HCEC 1CT (cell line): ENCODE measurements around the gene FASTKD1.
"Not testable (repeated sequence)": the region's sequence is repeated elsewhere in the genome, so short reads cannot be mapped to it uniquely, and the experiment has no call there.

ENCODE experiments used
- DNase-seq: peaks from one replicate; pipeline ENCODE4 v3.0.0-alpha.2; 2017

The FASTKD1 gene, protein sequence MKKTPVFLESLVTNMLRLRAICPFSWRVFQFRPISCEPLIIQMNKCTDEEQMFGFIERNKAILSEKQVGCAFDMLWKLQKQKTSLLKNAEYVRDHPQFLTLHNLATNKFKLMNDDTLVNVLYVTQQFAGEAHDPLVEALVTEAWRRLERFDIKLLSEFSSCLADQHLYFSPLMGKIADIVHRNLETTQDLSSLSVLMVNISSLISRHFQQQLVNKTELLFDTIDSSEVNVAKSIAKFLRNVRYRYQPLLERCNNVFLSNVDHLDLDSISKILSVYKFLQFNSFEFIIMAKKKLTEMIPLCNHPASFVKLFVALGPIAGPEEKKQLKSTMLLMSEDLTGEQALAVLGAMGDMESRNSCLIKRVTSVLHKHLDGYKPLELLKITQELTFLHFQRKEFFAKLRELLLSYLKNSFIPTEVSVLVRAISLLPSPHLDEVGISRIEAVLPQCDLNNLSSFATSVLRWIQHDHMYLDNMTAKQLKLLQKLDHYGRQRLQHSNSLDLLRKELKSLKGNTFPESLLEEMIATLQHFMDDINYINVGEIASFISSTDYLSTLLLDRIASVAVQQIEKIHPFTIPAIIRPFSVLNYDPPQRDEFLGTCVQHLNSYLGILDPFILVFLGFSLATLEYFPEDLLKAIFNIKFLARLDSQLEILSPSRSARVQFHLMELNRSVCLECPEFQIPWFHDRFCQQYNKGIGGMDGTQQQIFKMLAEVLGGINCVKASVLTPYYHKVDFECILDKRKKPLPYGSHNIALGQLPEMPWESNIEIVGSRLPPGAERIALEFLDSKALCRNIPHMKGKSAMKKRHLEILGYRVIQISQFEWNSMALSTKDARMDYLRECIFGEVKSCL

DNA sequence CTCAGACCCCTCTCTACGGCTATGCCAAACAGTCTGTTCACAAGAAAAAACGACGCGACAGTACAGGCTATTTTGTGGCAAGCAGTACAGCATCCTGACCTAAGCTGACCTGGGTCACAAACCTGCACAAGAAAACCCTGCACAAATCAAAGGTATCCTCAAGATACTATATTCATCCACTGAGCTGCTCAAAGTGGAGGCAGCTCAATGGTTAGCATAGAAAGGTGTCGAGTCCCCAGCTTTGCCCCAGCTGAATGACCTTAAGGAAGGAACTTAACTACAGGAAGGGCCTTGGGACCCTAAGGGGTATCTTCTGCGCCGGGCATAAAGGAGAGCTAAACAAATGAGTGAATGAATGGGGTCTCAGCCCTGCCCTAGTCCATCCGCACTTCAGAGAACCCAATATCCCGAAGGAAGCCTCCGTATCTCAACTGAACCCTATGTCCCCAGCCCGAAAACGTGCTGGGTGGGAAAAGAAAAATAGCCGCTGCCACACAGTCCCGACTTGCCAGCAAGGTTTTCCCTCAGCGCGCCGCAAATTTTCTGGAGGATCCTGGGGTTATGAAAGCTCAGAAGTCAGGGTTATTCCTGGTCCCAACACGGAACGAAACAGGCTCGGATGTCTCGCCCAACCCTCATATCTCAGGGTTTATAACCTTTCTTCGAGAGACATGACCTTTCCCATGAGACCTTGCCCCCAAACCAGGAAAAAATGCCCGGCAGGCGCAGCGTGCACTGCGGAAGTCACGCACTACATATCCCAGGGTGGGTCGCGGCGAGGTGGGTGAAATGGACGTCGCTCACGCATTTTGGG lies at the start of gene FASTKD1:
TSS of gene FASTKD1 (minus strand) at position 706 of the 814 bp plus-strand sequence. CDS start 1,836 bp downstream, outside the sequence.
- peak; percentile 90 for DNase-seq

DNA sequence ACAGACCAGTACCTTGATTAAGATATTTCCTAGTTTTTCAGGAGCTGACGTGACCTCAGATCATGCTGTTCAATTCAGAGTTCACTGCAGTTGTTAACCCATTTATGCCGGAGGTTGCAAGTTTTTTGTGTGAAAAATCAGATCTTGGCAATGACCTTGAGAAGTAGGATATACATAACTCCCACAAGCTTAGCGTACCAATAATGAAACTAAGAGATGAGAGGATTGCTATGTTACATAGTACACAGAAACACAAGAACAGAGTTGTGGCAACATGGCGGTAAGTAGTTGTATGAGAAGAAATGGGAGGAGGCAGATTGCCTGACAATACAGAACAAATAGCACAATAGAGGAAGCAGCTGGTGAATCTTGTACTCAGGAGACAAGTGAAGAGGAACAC lies 49.6 kb upstream of the FASTKD1 start:
- DNase-seq = no peak

DNA sequence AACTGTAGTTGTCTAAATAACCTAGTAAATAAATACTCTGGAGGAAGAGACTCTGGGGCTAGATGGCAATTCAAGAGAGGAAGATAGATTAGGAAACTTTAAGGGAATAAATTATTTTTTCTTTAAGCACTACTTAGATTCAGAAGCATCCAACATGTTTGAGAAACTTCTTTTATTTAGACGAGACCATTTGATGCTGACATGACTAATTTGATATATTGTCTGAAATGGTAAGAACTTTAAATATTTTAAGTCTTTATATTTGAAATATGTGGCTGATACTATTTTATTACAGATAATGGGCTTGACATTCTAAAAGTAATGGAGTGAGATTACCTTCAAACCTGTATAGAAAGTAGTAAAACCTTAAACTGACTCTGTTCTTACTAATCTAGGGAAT lies 46.8 kb upstream of the FASTKD1 start:
- DNase-seq = no peak

DNA sequence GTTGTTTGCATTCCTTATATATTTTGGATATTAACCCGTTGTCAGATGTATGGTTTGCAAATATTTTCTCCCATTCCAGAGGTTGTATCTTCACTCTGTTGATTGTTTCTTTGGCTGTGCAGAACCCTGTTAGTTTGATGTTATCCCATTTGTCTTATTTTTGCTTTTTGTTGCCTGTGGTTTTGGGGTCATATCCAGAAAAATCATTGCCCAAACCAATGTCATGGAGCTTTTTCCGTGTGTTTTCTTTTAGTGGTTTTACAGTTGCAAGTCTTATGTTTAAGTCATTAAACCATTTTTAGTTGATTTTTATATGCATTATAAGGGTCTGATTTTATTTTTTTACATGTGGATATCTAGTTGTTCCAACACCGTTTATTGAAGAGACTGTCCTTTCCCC lies 46.3 kb upstream of the FASTKD1 start:
- DNase-seq = no peak

DNA sequence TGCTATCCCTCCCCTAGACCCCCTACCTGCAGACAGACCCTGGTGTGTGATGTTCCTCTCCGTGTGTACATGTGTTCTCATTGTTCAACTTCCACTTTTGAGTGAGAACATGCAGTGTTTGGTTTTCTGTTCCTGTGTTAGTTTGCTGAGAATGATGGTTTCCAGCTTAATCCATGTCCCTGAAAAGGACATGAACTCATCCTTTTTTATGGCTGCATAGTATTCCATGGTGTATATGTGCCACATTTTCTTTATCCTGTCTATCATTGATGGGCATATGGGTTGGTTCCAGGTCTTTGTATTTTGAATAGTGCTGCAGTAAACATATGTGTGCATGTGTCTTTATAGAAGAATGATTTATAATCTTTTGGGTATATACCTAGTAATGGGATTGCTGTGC lies 42.3 kb upstream of the FASTKD1 start:
- not testable (repeated sequence) for DNase-seq

DNA sequence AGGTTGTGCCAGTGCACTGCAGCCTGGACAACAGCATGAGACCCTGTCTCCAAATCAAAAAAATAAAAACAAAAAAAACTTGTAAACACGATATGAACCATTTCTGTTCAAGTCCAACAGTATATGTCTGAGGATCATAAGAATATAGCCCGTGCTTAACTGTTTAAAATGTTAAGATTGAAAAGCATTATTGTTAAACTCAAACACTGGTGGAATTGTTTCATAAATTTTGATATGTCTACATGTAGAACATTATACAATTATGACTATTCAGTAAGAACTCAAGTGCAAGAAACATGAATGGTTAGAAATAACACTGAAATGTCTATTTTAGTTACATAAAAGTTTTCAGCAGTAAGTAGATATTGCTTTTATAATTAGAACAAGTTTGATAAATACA lies 40.2 kb upstream of the FASTKD1 start:
- DNase-seq = no peak

DNA sequence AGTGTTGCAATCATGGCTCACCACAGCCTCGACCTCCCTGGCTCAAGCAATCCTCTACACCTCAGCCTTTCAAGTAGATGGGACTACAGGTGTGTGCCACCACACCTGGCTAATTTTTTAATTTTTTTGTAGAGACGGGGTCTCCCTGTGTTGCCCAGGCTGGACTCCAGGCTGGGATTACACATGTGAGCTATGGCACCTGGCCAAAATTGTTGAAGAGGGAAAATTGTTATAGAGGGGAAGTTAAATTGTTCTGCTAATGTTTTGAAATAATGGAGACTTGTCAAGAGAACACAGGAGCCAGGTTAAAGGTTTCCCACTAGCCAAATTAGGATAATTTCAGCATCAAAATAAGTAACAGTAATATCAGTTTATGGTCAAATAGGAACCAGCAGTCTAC lies 35.6 kb upstream of the FASTKD1 start:
- DNase-seq = no peak

DNA sequence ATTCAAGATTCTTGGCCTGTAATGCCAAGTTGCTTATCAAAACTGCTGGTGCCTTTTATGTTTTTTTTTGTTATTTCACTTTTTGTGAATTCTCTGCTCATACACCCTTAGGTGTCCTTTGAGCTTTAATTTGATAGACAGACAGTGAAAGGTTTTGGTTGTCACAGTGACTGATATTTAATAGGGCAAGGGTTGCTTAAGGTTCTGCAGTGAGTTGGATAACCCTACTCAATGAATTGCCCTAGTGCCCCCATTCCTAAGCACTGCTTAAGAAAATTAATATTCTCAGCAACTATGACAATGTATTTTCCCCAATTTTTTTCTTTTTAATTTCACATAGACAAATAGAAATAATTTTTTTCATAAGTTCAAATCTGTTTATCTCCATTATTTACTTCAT lies 25.9 kb upstream of the FASTKD1 start:
- DNase-seq = no peak

DNA sequence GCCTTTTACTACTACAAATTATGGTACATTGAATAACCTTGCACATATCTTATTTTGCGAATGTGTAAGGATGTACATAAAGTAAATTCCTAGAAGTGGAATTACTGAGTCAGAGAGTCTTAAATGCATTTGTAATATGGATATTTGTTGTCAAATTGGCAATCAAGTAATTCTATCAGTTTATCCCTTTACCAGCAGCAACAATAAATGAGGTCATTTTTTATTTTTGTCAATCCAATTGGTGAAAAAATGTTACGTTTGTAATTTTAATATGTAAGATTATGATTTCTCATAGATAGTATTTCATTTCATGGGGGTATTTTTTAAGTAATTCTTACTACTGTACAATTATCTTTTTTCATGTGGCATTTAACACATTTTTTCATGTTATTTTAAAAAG lies 25.3 kb upstream of the FASTKD1 start:
- DNase-seq = no peak

DNA sequence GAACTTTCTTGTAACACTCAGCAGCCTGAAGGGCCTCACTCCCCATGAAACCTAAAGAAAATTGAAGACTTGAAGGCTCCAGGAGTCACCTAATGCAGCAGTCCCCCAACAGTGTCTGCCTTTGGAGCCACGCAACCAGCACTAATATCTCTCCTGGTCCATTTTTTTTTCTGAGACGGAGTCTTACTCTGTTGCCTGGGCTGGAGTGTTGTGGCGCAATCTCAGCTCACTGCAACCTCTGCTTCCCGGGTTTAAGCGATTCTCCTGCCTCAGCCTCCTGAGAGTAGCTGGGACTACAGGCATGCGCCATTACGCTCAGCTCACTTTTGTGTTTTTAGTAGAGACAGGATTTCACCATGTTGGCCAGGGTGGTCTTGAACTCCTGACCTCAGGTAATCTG lies 22.9 kb upstream of the FASTKD1 start:
- not testable (repeated sequence) for DNase-seq

DNA sequence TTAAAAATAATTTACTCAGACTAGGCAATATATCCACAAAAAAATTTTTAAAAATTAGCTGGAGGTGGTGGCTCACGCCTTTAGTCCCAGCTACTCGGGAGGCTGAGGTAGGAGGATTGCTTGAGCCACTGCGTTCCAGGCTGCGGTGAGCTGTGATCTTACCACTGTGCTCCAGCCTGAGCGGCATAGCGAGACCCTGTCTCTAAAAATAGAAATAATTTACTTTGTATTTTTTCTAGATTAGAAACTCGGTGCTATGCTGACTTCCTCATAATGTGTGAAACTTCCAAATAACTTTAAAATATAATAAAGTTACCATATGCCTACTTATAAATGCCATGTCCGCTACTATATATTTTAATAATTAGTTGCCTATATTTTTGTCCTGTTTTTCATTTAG lies 17.1 kb upstream of the FASTKD1 start:
- no peak for DNase-seq

DNA sequence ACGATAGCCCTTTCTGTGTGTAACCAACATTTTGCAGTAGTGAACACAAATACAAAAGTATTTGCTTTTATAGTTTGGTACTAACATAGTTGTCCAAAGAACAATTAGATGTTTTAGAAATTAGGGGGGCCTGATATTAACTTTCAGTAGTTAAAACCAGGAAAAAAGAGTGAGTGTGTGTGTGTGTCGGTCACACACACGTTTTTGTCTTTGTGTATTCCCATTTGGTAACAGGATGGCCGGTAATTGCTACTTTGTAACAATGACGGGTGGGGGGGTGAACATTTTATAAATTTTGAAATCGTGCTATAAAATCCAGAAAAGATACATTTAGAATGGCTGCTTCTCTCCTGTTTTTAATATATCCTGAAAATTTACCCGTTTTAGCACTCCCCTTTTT lies 12.0 kb upstream of the FASTKD1 start:
- no peak for DNase-seq

DNA sequence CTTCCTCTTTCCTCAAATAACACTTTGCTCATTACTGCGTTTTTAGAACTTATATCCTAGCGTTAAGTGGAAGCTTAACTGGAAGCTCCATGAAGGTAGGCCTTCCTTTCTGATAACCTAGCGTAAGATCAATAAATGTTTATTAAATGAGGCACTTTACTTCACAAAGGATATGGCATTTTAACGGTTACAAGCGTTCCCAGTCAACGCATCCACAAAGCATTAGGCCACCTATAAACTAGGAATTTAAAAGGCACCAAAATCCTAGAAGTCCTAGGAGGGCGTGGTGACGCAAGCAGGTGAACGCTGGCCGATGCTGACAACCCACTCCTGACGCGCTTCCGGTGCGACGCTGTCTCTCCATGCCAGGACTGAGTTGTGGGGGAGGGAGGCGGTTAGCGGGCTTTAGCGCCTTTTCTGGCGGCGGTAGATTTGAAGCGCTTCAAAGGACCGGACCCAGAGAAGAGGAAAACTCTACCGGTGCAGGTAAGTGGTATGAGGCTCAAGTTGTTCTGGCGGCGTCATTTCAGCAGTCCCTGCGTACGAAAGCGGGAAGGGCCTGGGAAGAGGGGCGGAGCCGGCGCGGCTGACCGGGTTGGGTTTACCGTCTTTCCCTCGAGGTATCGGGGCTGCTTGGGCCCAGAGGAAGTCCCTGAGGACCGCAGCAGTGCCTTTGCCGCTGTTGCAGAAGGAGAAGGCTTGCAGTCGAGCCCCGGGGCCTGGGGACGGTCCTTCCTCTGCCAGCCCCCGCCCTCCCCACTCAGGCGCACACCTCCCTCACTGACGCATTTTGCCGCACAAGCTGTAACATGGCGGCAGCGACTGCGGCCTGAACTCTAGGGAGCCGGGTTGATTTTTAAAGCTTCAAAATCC lies 10.6 kb upstream of the FASTKD1 start, which contains the start of gene PPIG:
TSS of gene PPIG (plus strand) at position 347 of the 873 bp plus-strand sequence. CDS start 19,691 bp downstream, outside the sequence.
- DNase-seq = peak; percentile 92

DNA sequence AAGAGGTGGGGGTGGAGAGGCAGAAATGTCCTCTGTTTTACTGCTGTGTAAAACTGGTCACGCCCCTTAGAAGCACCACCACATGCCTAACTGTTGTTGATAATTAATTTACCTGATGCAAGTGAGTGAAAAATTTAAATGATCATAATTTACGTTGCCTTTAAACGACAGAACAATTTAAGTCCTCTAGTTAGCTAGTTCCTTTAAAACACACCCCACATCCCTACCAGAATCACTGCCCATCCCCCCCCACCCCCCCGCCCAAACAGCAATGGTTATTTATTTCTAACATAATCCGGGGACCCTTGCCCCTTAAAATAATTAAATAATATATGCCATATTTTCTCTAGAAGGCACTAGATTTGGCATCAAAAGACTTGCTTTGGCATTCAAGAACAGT lies 9.9 kb upstream of the FASTKD1 start:
- no peak for DNase-seq

DNA sequence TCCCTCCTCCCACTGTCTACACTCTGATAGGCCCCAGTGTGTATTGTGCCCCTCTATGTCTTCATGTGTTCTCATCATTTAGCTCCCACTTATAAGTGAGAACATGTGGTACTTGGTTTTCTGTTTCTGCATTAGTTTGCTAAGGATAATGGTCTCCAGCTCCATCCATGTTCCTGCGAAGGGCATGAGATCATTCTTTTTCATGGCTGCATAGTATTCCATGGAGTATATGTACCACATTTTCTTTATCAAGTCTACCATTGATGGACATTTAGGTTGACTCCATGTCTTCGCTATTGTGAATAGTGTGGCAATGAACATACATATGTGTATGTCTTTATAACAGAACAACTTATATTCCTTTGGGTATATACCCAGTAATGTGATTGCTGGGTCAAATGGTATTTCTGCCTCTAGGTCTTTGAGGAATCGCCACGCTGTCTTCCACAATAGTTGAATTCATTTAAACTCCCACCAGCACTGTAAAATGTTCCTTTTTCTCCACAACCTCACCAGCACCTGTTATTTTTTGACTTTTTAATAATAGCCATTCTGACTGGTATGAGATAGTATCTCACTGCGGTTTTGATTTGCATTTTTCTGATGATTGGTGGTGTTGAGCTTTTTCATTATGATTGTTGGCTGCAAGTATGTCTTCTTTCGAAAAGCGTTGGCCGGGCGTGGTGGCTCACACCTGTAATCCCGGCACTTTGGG lies 9.0 kb upstream of the FASTKD1 start:
- DNase-seq = not testable (repeated sequence)

DNA sequence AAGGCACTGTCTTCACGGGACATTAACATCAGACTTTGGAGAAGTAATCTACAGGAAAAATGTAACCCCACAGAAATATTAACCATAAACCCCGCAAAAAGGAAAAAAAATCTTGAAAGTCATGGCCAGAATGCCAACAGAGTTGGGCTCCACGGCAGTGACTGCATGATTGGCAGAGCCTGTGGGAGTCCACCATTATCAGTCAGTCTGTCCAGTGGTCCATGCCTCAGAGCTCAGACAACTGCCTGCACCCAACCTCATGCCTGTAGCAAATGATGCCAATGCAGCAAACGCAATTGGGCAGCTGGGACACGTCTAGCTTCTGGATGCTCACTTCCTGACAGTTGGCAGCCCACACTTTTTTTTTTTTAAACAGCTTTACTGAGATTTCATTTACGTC lies 5.4 kb upstream of the FASTKD1 start:
- DNase-seq = no peak

DNA sequence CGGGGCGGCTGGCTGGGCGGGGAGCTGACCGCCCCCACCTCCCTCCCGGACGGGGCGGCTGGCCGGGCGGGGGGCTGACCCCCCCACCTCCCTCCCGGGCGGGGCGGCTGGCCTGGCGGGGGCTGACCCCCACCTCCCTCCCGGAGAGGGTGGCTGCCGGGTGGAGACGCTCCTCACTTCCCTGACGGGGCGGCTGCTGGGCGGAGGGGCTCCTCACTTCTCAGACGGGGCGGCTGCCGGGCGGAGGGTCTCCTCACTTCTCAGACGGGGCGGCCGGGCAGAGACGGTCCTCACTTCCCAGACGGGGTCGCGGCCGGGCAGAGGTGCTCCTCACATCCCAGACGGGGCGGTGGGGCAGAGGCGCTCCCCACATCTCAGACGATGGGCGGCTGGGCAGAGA lies 1.6 kb upstream of the FASTKD1 start:
- not testable (repeated sequence) for DNase-seq

DNA sequence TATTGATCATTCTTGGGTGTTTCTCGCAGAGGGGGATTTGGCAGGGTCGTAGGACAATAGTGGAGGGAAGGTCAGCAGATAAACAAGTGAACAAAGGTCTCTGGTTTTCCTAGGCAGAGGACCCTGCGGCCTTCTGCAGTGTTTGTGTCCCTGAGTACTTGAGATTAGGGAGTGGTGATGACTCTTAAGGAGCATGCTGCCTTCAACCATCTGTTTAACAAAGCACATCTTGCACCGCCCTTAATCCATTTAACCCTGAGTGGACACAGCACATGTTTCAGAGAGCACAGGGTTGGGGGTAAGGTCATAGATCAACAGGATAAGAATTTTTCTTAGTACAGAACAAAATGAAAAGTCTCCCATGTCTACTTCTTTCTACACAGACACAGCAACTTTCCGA lies 874 bp upstream of the FASTKD1 start:
- DNase-seq = not testable (repeated sequence)

DNA sequence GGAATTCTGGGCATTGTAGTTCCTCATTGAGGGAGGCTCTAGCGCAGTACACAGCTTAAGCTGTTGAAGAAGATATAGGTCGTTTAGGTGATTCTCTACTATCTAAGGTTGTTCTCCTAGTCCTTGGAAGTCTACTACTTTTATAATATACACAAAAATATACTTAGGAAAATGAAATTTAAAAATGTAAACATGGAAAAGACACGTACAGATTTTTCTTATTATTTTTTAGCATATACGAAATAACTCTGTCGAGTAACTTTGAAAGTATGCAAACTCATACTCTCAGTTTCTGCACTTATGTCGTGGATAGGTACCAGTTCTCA lies 272 bp upstream of the FASTKD1 start:
- no peak for DNase-seq

DNA sequence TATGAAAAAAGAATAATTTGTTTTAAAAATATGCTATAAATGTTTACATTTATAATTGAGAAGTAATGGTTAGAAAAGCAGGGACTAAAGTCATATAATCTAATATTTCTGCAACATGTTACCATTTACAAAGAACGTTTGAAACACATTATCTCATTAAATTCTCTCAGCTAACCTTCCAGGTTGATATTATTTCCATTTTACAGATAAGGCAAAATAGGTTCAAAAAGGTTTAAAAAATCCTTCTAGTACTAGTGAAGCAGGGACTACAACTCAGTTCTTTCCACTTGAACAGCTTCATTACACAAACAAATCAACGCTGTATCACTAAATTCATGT lies 875 bp downstream of the FASTKD1 start:
- no peak for DNase-seq

DNA sequence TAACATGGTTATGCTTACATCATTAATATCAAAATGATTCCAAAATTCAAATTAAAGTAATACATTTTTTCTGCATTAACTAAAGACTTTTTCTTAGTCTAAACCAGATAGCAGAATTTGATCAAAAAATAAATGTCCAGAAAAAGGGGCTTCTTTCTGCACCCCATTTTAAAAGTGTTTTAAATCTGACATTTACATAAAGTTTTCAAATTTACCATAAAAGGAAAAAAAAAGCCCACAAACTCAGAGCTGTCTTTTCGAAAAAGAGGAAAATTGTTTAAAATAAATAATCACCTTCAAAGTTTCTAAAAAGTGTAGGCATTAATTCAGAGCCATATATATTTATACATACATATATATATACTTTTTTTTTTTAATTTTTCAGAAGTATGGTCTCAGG lies 1.5 kb downstream of the FASTKD1 start:
- DNase-seq = no peak

DNA sequence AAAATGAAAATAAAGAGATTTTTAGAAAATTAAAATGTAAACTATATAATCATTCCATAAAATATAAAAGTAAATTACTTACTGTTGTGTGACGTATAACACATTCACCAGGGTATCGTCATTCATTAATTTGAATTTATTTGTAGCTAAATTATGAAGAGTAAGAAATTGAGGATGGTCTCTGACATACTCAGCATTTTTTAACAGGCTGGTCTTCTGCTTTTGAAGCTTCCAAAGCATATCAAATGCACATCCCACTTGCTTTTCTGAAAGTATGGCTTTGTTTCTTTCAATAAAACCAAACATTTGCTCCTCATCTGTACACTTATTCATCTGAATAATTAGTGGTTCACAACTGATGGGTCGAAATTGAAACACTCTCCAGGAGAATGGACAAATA lies 2.1 kb downstream of the FASTKD1 start:
- no peak for DNase-seq
